GM12864 (cell line): ENCODE measurements around the gene P2RX6.
"Not testable (repeated sequence)": the region's sequence is repeated elsewhere in the genome, so short reads cannot be mapped to it uniquely, and the experiment has no call there.

Source experiments
- DNase-seq: peaks from one replicate; pipeline ENCODE4 v3.0.0-alpha.2; 2011; ENCODE audit warnings: low read depth
- H3K4me3 ChIP-seq: 2 replicates; pipeline ENCODE4 v1.5.1; 2011; ENCODE audit warnings: mild to moderate bottlenecking, low read depth, low read length, control low read depth
- TF ChIP-seq, protein P1 (sequence below): IDR thresholded peaks from 2 replicates; pipeline ENCODE4 v1.5.1; 2011; ENCODE audit warnings: low read depth, mild to moderate bottlenecking, moderate library complexity, low read length, control low read depth, inconsistent platforms; ENCODE audit errors: missing control alignments

Gene P2RX6

DNA sequence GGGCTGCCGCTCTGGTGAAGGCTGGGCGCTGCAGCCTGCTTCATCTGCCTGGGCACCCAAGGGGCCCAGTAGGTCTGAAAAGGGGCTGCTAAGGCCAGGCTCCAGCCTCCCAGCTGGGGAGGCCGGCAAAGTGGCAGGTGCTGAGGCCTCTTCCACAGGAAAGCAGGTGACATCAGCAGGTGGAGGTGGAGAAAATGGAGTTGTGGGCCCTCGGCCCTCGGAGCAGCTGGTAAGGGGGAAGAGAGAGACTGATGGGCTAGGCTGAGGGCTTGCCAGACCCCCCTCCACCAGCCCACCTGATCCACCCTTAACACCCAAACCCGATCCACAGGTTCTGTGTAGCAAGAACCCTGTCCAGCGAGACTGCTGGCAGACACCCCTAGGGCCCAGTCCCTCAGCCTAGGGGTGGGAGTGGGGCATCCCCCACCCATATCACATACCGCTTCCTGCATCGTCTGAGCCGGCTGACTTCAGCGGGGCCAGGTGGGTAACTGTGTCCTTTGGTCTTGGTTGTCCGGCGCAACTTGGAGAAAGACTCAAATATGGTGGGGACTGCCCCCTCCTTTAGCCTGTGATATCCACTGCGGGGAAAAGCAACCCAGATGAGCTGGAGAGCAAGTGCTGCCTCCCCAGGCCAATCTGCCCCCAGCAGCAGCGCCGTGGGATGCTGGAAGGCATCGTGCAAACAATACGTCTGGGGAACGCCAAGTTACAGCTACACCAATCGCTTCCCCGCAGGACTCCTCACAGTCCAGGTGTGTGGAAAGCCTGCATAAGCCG lies 14.6 kb upstream of the P2RX6 start:
- no peak for DNase-seq
- TF ChIP-seq, protein P1, sequence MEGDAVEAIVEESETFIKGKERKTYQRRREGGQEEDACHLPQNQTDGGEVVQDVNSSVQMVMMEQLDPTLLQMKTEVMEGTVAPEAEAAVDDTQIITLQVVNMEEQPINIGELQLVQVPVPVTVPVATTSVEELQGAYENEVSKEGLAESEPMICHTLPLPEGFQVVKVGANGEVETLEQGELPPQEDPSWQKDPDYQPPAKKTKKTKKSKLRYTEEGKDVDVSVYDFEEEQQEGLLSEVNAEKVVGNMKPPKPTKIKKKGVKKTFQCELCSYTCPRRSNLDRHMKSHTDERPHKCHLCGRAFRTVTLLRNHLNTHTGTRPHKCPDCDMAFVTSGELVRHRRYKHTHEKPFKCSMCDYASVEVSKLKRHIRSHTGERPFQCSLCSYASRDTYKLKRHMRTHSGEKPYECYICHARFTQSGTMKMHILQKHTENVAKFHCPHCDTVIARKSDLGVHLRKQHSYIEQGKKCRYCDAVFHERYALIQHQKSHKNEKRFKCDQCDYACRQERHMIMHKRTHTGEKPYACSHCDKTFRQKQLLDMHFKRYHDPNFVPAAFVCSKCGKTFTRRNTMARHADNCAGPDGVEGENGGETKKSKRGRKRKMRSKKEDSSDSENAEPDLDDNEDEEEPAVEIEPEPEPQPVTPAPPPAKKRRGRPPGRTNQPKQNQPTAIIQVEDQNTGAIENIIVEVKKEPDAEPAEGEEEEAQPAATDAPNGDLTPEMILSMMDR: no peak
- peak overlapping the region; percentile 80 for H3K4me3 ChIP-seq

DNA sequence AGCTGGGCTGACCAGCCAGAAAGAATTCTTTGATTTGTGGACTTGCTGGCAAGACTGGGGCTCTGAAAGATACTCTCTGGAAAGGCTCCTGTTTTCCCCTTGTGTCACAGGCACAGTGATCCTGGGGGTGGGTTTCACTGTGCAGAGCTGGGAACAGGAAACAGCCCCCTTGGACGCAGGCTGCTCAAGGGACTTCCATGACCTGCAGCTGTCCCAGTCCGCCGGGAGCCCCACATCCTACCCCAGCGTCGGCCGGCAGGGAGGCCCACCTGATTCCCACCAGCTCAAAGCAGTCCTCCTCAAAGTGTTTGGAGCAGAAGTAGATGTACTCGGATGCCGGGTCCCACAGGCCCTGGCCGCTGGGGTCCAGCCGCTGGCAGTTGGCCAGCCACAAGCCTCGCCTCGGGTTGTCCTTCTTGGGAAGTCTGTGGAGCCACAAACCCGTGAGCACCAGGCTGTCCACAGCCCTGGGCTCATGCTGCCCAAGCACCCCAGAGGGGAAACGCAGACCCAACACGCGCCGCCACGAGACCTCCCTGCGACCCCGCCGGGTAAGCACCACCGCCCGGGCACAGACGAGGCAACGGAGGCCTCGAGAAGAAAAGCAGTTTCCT lies 13.9 kb upstream of the P2RX6 start:
- H3K4me3 ChIP-seq: peak overlapping the region; percentile 80
- TF ChIP-seq, protein P1: no peak
- DNase-seq: no peak

DNA sequence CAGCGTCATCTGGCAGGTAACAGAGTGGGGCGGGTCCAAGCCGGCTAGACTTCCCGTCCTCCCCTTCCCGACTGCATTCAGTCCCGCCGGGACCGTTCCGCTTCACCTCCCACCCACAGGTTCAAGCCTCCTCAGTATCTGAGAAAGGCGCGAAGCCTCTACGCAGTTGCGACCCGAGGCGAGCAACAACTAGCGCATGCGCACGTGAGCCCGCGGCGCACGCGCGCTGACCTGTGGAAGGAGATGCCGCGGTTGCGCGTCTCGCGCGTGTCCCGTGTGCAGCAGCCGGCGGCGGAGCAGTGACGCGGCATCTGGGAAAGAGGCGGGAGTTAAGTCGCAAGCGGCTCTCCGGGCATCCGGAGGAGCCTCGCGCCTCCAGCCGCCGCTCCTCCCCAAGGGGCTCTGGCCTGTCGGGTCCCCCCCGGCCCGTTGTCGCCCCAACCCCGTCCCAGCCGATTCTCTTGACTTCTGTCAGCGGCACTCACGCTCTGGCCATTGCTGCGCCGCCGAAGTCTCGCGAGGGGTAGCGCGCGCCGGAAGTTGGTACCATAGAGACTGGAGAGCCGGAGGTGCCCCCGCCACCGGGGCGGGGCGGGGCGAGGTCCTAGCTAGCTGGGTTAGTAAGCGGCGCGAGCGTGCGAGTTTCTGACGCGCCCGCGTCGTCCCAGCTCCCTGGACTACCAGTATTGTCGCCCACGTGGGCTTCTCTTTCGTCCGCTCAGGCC lies 13.2 kb upstream of the P2RX6 start, which contains the start of gene THAP7:
TSS of gene THAP7 (minus strand) at position 518 of the 725 bp plus-strand sequence. CDS start at position 311, 207 bp downstream.
- DNase-seq: peak; percentile 89
- H3K4me3 ChIP-seq: peak within 1 kb of the TSS; percentile 80
- TF ChIP-seq, protein P1: no peak

DNA sequence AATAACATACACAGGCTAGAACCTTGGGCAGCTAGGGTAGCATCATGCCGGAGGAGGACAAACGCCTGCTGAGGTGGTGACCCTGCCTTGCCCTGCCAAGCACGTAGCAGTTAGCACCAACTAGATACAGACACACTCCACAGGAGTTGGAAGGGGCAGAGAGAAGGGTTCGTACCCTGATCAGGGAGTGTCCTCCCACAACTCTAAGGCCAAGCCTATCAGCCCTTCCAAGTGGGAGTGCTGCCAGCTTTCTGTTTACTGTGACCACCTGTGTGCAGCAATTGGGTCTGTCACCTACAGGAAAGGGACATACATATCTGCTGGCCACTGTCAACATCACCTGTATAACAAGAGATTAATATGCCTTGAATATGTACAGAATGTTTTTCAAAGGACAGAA lies 11.2 kb upstream of the P2RX6 start:
- peak overlapping the region; percentile 15; the same call in 1 of the 2 replicates for H3K4me3 ChIP-seq
- TF ChIP-seq, protein P1: no peak
- DNase-seq: no peak

DNA sequence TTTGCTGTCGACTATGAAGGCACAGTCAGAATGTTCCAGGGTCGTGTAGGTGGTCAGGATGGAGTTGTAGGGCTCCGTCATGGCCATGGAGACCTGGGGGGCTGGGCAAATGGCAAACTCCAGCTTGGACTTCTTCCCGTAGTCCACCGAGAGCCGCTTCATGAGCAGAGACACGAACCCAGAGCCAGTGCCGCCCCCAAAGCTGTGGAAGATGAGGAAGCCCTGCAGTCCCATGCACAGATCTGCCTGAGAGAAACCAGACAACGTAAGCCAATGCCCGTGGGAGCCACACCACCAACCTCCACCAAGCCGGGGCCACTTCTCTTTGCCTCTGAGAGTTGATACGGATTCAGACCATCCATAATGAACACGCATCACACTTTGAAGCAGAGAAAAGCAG lies 5.8 kb upstream of the P2RX6 start:
- not testable (repeated sequence) for DNase-seq, H3K4me3 ChIP-seq

DNA sequence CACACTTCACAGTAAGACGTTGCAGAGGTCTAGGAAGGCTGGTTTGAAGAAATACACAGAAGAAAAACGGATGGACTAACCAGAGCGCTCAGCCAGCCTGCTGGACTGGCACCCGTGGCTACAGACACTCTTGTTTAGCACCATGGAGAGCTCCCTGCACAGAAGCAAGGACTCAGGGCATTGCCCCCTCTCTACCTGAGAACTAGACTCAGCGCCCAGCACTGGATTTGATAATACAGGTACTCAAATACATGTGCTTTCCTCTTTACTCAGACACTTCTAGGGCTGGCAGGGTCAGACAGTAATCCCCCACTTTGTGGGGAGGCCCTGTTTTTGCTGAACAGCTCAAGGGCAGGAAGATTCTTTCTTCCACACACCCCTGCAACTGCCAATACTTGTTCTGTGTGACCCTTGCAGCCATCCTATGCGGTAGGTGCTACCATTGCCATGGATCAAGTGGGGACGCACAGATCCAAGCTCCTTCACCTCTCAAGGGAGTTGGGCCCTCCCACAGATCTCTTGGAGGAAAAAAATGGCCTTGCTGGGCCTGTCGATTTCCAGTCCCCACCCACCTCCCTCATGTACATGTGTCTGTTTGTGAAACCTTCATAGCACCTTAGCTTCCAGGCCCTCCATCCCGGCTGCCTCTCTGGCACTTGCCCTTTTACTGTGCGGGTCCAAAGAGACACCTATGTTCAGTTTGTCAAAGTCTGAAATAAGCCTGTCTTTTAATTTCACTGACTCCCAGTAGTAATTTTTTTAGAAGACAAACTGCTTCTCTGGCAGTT lies 5.1 kb upstream of the P2RX6 start:
- H3K4me3 ChIP-seq: no peak overlapping the region
- TF ChIP-seq, protein P1: no peak
- DNase-seq: no peak
